H9 (cell line): Measurements from ENCODE around the gene CA7. TPM values are rescaled to one million over a fixed set of nuclear protein-coding genes. Genes with fewer than 3 reads are reported as not detected.

Experiments
- DNase-seq: peaks from one replicate; pipeline ENCODE4 v3.0.0-alpha.2; 2017
- H2AFZ ChIP-seq: one replicate; pipeline ENCODE4 v1.6.1; 2013; ENCODE audit warnings: mild to moderate bottlenecking, low read length, control low read depth, moderate library complexity
- H2AK5ac ChIP-seq: 2 replicates; pipeline ENCODE4 v1.6.1; 2013; ENCODE audit warnings: low read length, control low read depth, mixed read lengths; ENCODE audit not compliant: insufficient read length
- H2BK120ac ChIP-seq: one replicate; pipeline ENCODE4 v1.6.1; 2013; ENCODE audit warnings: low read depth, mild to moderate bottlenecking, low read length, control low read depth, inconsistent platforms; ENCODE audit not compliant: poor library complexity, severe bottlenecking
- H2BK12ac ChIP-seq: 2 replicates; pipeline ENCODE4 v1.6.1; 2013; ENCODE audit warnings: low read length, control low read depth, mixed read lengths, low read depth; ENCODE audit not compliant: insufficient read length
- H2BK15ac ChIP-seq: 2 replicates; pipeline ENCODE4 v1.6.1; 2013; ENCODE audit warnings: low read depth, low read length, control low read depth
- H2BK20ac ChIP-seq: one replicate; pipeline ENCODE4 v1.6.1; 2013; ENCODE audit warnings: low read depth, mild to moderate bottlenecking, low read length, control low read depth, inconsistent platforms; ENCODE audit not compliant: poor library complexity, severe bottlenecking
- H2BK5ac ChIP-seq: 2 replicates; pipeline ENCODE4 v1.6.1; 2013; ENCODE audit warnings: low read length, control low read depth, mixed read lengths; ENCODE audit not compliant: insufficient read length
- H3K14ac ChIP-seq: 2 replicates; pipeline ENCODE4 v1.6.1; 2013; ENCODE audit warnings: low read length, control low read depth; ENCODE audit not compliant: insufficient read depth
- H3K18ac ChIP-seq: 2 replicates; pipeline ENCODE4 v1.6.1; 2013; ENCODE audit warnings: low read depth, mild to moderate bottlenecking, mixed read lengths, low read length, control low read depth; ENCODE audit not compliant: insufficient read length
- H3K23ac ChIP-seq: 2 replicates; pipeline ENCODE4 v1.6.1; 2013; ENCODE audit warnings: low read length, control low read depth, mixed read lengths, low read depth; ENCODE audit not compliant: insufficient read length
- H3K23me2 ChIP-seq: 2 replicates; pipeline ENCODE4 v1.6.1; 2013; ENCODE audit warnings: low read depth, mild to moderate bottlenecking, mixed read lengths, low read length, control low read depth; ENCODE audit not compliant: insufficient read length, poor library complexity, severe bottlenecking
- H3K27ac ChIP-seq: 2 replicates; pipeline ENCODE4 v1.5.1; 2013; ENCODE audit warnings: low read length, control low read depth, mixed read lengths, low read depth; ENCODE audit not compliant: insufficient read length
- H3K27me3 ChIP-seq: 2 replicates; pipeline ENCODE4 v1.6.1; 2013; ENCODE audit warnings: low read length, control low read depth, inconsistent platforms; ENCODE audit not compliant: insufficient read depth
- H3K4ac ChIP-seq: 2 replicates; pipeline ENCODE4 v1.6.1; 2013; ENCODE audit warnings: low read depth, mild to moderate bottlenecking, control low read depth, inconsistent platforms, low read length, moderate library complexity
- H3K4me1 ChIP-seq: 2 replicates; pipeline ENCODE4 v1.6.1; 2013; ENCODE audit warnings: low read length, control low read depth, inconsistent platforms; ENCODE audit not compliant: insufficient read depth
- H3K4me2 ChIP-seq: 2 replicates; pipeline ENCODE4 v1.6.1; 2013; ENCODE audit warnings: low read length, control low read depth, mixed read lengths; ENCODE audit not compliant: insufficient read length, insufficient read depth
- H3K56ac ChIP-seq: 2 replicates; pipeline ENCODE4 v1.6.1; 2013; ENCODE audit warnings: low read depth, mild to moderate bottlenecking, mixed read lengths, low read length, control low read depth; ENCODE audit not compliant: insufficient read length
- H3K79me1 ChIP-seq: 2 replicates; pipeline ENCODE4 v1.6.1; 2013; ENCODE audit warnings: low read depth, mild to moderate bottlenecking, moderate library complexity, low read length, control low read depth, inconsistent platforms; ENCODE audit not compliant: insufficient read depth, poor library complexity, severe bottlenecking
- H3K79me2 ChIP-seq: 2 replicates; pipeline ENCODE4 v1.6.1; 2013; ENCODE audit warnings: low read length, control low read depth, inconsistent platforms; ENCODE audit not compliant: insufficient read depth
- H3K9ac ChIP-seq: 2 replicates; pipeline ENCODE4 v1.6.1; 2013; ENCODE audit warnings: low read length, control low read depth, mixed read lengths; ENCODE audit not compliant: insufficient read length; ENCODE audit errors: extremely low read depth
- H3K9me3 ChIP-seq: one replicate; pipeline ENCODE4 v1.6.1; 2013; ENCODE audit warnings: low read depth, low read length, inconsistent platforms; ENCODE audit not compliant: control insufficient read depth
- H3T11ph ChIP-seq: one replicate; pipeline ENCODE4 v1.6.1; 2013; ENCODE audit warnings: mild to moderate bottlenecking, low read length, control low read depth, inconsistent platforms
- H4K20me1 ChIP-seq: one replicate; pipeline ENCODE4 v1.6.1; 2013; ENCODE audit not compliant: control insufficient read depth, insufficient read length, insufficient read depth
- H4K5ac ChIP-seq: 2 replicates; pipeline ENCODE4 v1.6.1; 2013; ENCODE audit warnings: low read depth, mild to moderate bottlenecking, mixed read lengths, low read length, control low read depth; ENCODE audit not compliant: insufficient read length
- H4K8ac ChIP-seq: replicated peaks from 2 replicates; pipeline ENCODE4 v1.6.1; 2013; ENCODE audit warnings: low read length, control low read depth, mixed read lengths, low read depth; ENCODE audit not compliant: insufficient read length
- H4K91ac ChIP-seq: 2 replicates; pipeline ENCODE4 v1.6.1; 2013; ENCODE audit warnings: low read depth, mild to moderate bottlenecking, moderate library complexity, mixed read lengths, low read length, control low read depth; ENCODE audit not compliant: insufficient read length
- H3K27ac Mint-ChIP-seq, 3 experiments: 2 replicates in 2 of 3; 3 replicates in 1 of 3; pipeline ENCODE4 v1.8.0; 2020 to 2021; ENCODE audit warnings: mixed read lengths in 3 of 3, mild to moderate bottlenecking in 1 of 3, moderate library complexity in 1 of 3
- H3K27me3 Mint-ChIP-seq: 2 replicates; pipeline ENCODE4 v1.8.0; 2021; ENCODE audit warnings: low read depth, mild to moderate bottlenecking, moderate library complexity, mixed read lengths
- H3K36me3 Mint-ChIP-seq, 3 experiments: 2 replicates in 2 of 3; 3 replicates in 1 of 3; pipeline ENCODE4 v1.8.0; 2020 to 2021; ENCODE audit warnings: low read depth in 3 of 3, mixed read lengths in 3 of 3; ENCODE audit not compliant: insufficient read depth in 1 of 3
- H3K4me1 Mint-ChIP-seq, 2 experiments: 2 replicates each; pipeline ENCODE4 v1.8.0; 2020; ENCODE audit warnings: mixed read lengths in 2 of 2
- H3K4me3 Mint-ChIP-seq, 2 experiments: 2 replicates in 1 of 2; 3 replicates in 1 of 2; pipeline ENCODE4 v1.8.0; 2020 to 2021; ENCODE audit warnings: mild to moderate bottlenecking in 2 of 2, mixed read lengths in 2 of 2, moderate library complexity in 1 of 2
- H3K9me3 Mint-ChIP-seq, 2 experiments: 2 replicates in 1 of 2; 3 replicates in 1 of 2; pipeline ENCODE4 v1.8.0; 2020; ENCODE audit warnings: mild to moderate bottlenecking in 2 of 2, mixed read lengths in 2 of 2, moderate library complexity in 1 of 2
- WGBS: extraction: QIAGEN DNeasy Blood & Tissue Kit; methylation state at CpG from one replicate; pipeline ENCODE4 v1.1.7; 2013; ENCODE audit warnings: missing lambda C conversion rate, low lambda C conversion rate, mixed read lengths; ENCODE audit not compliant: insufficient read length; ENCODE audit errors: extremely low coverage; 5-methylcytosine and 5-hydroxymethylcytosine counted together
- total RNA-seq: library from RNA; stranded (reverse); gene quantifications from 2 replicates; pipeline ENCODE4 v1.2.1, GENCODE V29; 2021
- TF ChIP-seq, protein P1 (sequence below): fragments of 200-600 bp; sonication (generic); conservative IDR thresholded peaks from 3 replicates; pipeline ENCODE4 v1.8.0; 2021; ENCODE audit warnings: antibody characterized with exemption, mild to moderate bottlenecking

The CA7 gene
- total RNA-seq, 1 experiment from 2014 or later, result 0.81 TPM

- no peaks in the 10 kb centered on the region for H3K79me1 ChIP-seq
- no peak overlapping the region for H3K18ac ChIP-seq
- no peaks in the 10 kb centered on the region for H4K20me1 ChIP-seq
- Mint-ChIP-seq H3K27ac (no peak overlapping the region), H3K36me3 (no peaks in the 10 kb centered on the region; a peak in 1 of 7 replicates), H3K9me3 (no peaks in the 10 kb centered on the region), H3K27me3 (peaks cover 72% of the 10 kb centered on the region), H3K4me3 (no peak overlapping the region), H3K4me1 (peaks cover 2 to 16% of the 10 kb centered on the region in 2 experiments; a peak in 3 of 4 replicates)
- no peak overlapping the region for H4K91ac ChIP-seq
- no peak overlapping the region for H3K4me2 ChIP-seq
- H2AFZ ChIP-seq, result no peak overlapping the region
- no peak overlapping the region for H4K8ac ChIP-seq
- H3K56ac ChIP-seq, result no peak overlapping the region
- no peak overlapping the region for H2BK20ac ChIP-seq
- WGBS, result no CpG with 5 or more reads among the region's 6 CpGs
- no peak overlapping the region for H2BK5ac ChIP-seq
- no peak overlapping the region for H3K14ac ChIP-seq
- TF ChIP-seq, protein P1, sequence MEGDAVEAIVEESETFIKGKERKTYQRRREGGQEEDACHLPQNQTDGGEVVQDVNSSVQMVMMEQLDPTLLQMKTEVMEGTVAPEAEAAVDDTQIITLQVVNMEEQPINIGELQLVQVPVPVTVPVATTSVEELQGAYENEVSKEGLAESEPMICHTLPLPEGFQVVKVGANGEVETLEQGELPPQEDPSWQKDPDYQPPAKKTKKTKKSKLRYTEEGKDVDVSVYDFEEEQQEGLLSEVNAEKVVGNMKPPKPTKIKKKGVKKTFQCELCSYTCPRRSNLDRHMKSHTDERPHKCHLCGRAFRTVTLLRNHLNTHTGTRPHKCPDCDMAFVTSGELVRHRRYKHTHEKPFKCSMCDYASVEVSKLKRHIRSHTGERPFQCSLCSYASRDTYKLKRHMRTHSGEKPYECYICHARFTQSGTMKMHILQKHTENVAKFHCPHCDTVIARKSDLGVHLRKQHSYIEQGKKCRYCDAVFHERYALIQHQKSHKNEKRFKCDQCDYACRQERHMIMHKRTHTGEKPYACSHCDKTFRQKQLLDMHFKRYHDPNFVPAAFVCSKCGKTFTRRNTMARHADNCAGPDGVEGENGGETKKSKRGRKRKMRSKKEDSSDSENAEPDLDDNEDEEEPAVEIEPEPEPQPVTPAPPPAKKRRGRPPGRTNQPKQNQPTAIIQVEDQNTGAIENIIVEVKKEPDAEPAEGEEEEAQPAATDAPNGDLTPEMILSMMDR, result no peak
- no peak overlapping the region for H2AK5ac ChIP-seq
- no peaks in the 10 kb centered on the region for H3K79me2 ChIP-seq
- no peak for DNase-seq
- no peak overlapping the region for H2BK15ac ChIP-seq
- peaks cover 13% of the 10 kb centered on the region for H3K23me2 ChIP-seq
- peaks cover 17% of the 10 kb centered on the region for H3K27me3 ChIP-seq
- no peak overlapping the region for H3T11ph ChIP-seq
- H4K5ac ChIP-seq, result no peak overlapping the region
- H3K9ac ChIP-seq, result no peak overlapping the region
- no peaks in the 10 kb centered on the region; the same call in 1 of the 2 replicates for H3K4me1 ChIP-seq
- H3K9me3 ChIP-seq, result no peaks in the 10 kb centered on the region
- H3K4ac ChIP-seq, result no peak overlapping the region
- H3K23ac ChIP-seq, result no peak overlapping the region
- no peak overlapping the region for H2BK120ac ChIP-seq
- H2BK12ac ChIP-seq, result no peak overlapping the region
- H3K27ac ChIP-seq, result no peak overlapping the region
These were observed 2.6 kb downstream of the CA7 start for GRCh38 chr16:66846831-66847230.
